ENCODE measurements around the gene GFRA1. TPM values are rescaled to one million over a fixed set of nuclear protein-coding genes. Genes with fewer than 3 reads are reported as not detected.

Gene GFRA1
- total and polyA plus RNA-seq, 7 experiments from 2014 or later = not detected

- Mint-ChIP-seq H3K36me3 (no peaks in the 10 kb centered on the region), H3K4me3 (no peak overlapping the region), H3K4me1 (no peaks in the 10 kb centered on the region), H3K9me3 (peaks cover 0 to 6% (median 0%) of the 10 kb centered on the region in 11 donors), H3K27ac (no peak overlapping the region), H3K27me3 (peaks cover 0 to 7% (median 0%) of the 10 kb centered on the region in 5 donors)
- intact Hi-C loops (cut with micrococcal nuclease) = no loop called here
- ATAC-seq (no peak), DNase-seq (no peak)
- Histone ChIP-seq H3K9me3 (ENCODE audit: control insufficient read depth in 2 of 3, low read length in 3 of 3) (no peaks in the 10 kb centered on the region), H3K27me3 (ENCODE audit: control insufficient read depth in 2 of 2, insufficient read depth in 2 of 2, low read length in 2 of 2) (no peaks in the 10 kb centered on the region), H3K27ac (ENCODE audit: low read depth, low read length) (no peak overlapping the region), H3K4me1 (ENCODE audit: control insufficient read depth in 2 of 2, insufficient read depth in 2 of 2, low read length in 2 of 2) (no peaks in the 10 kb centered on the region), H3K4me3 (ENCODE audit: low read length) (no peak overlapping the region), H3K36me3 (ENCODE audit: control insufficient read depth in 2 of 3, insufficient read depth in 3 of 3, low read length in 3 of 3) (no peaks in the 10 kb centered on the region)
- POLR2A ChIA-PET = no interaction called here
- CTCF ChIA-PET = no interaction called here
Measured at GRCh38 chr10:116237260-116237659, 35.7 kb downstream of the GFRA1 start.

- DNase-seq (no peak), ATAC-seq (no peak)
Measured at GRCh38 chr10:116233230-116233629, 39.8 kb downstream of the GFRA1 start.

GRCh38 chr10:116232613-116233012, 40.4 kb downstream of the GFRA1 start:
- Mint-ChIP-seq H3K4me3 (no peak overlapping the region), H3K27ac (no peak overlapping the region), H3K4me1 (no peaks in the 10 kb centered on the region), H3K27me3 (no peaks in the 10 kb centered on the region), H3K36me3 (no peaks in the 10 kb centered on the region), H3K9me3 (peaks cover 0 to 6% (median 0%) of the 10 kb centered on the region in 11 donors)
- POLR2A ChIA-PET = no interaction called here
- CTCF ChIA-PET = no interaction called here
- H3K4me3 ChIP-seq (ENCODE audit: low read length) = no peak overlapping the region
- no peak overlapping the region for H3K27ac ChIP-seq (ENCODE audit: low read depth, low read length)
- H3K4me1 ChIP-seq (ENCODE audit: control insufficient read depth in 2 of 2, insufficient read depth in 2 of 2, low read length in 2 of 2) = no peaks in the 10 kb centered on the region
- H3K27me3 ChIP-seq (ENCODE audit: control insufficient read depth in 2 of 2, insufficient read depth in 2 of 2, low read length in 2 of 2) = no peaks in the 10 kb centered on the region
- DNase-seq = no peak
- intact Hi-C loops (cut with micrococcal nuclease) = no loop called here
- no peaks in the 10 kb centered on the region for H3K9me3 ChIP-seq (ENCODE audit: control insufficient read depth in 2 of 3, low read length in 3 of 3)
- ATAC-seq = no peak
- no peaks in the 10 kb centered on the region for H3K36me3 ChIP-seq (ENCODE audit: control insufficient read depth in 2 of 3, insufficient read depth in 3 of 3, low read length in 3 of 3)

More at GRCh38 chr10:116233230-116233629, 39.8 kb downstream of the GFRA1 start:
- Mint-ChIP-seq H3K9me3 (peaks cover 0 to 6% (median 0%) of the 10 kb centered on the region in 11 donors), H3K4me1 (no peaks in the 10 kb centered on the region), H3K27ac (no peak overlapping the region), H3K4me3 (no peak overlapping the region), H3K36me3 (no peaks in the 10 kb centered on the region), H3K27me3 (peaks cover 0 to 6% (median 0%) of the 10 kb centered on the region in 5 donors)
- POLR2A ChIA-PET = no interaction called here
- intact Hi-C loops (cut with micrococcal nuclease) = no loop called here
- no peak overlapping the region for H3K4me3 ChIP-seq (ENCODE audit: low read length)
- H3K36me3 ChIP-seq (ENCODE audit: control insufficient read depth in 2 of 3, insufficient read depth in 3 of 3, low read length in 3 of 3) = no peaks in the 10 kb centered on the region
- CTCF ChIA-PET = no interaction called here
- H3K4me1 ChIP-seq (ENCODE audit: control insufficient read depth in 2 of 2, insufficient read depth in 2 of 2, low read length in 2 of 2) = no peaks in the 10 kb centered on the region
- no peaks in the 10 kb centered on the region for H3K9me3 ChIP-seq (ENCODE audit: control insufficient read depth in 2 of 3, low read length in 3 of 3)
- H3K27ac ChIP-seq (ENCODE audit: low read depth, low read length) = no peak overlapping the region
- H3K27me3 ChIP-seq (ENCODE audit: control insufficient read depth in 2 of 2, insufficient read depth in 2 of 2, low read length in 2 of 2) = no peaks in the 10 kb centered on the region

GRCh38 chr10:116226766-116227165, 46.2 kb downstream of the GFRA1 start:
- H3K27ac ChIP-seq (ENCODE audit: low read depth, low read length) = no peak overlapping the region
- ATAC-seq (no peak), DNase-seq (no peak)
- intact Hi-C loops (cut with micrococcal nuclease) = no loop called here
- no peaks in the 10 kb centered on the region for H3K36me3 ChIP-seq (ENCODE audit: control insufficient read depth in 2 of 3, insufficient read depth in 3 of 3, low read length in 3 of 3)
- H3K27me3 ChIP-seq (ENCODE audit: control insufficient read depth in 2 of 2, insufficient read depth in 2 of 2, low read length in 2 of 2) = no peaks in the 10 kb centered on the region
- Mint-ChIP-seq H3K4me3 (no peak overlapping the region), H3K36me3 (no peaks in the 10 kb centered on the region), H3K4me1 (no peaks in the 10 kb centered on the region), H3K27me3 (peaks cover 0 to 2% (median 0%) of the 10 kb centered on the region in 5 donors), H3K27ac (no peak overlapping the region), H3K9me3 (peaks cover 0 to 2% (median 0%) of the 10 kb centered on the region in 11 donors)
- ChIA-PET POLR2A (no interaction called here), CTCF (no interaction called here)
- no peaks in the 10 kb centered on the region for H3K9me3 ChIP-seq (ENCODE audit: control insufficient read depth in 2 of 3, low read length in 3 of 3)
- no peak overlapping the region for H3K4me3 ChIP-seq (ENCODE audit: low read length)
- no peaks in the 10 kb centered on the region for H3K4me1 ChIP-seq (ENCODE audit: control insufficient read depth in 2 of 2, insufficient read depth in 2 of 2, low read length in 2 of 2)

GRCh38 chr10:116226053-116226452, 47.0 kb downstream of the GFRA1 start:
- Mint-ChIP-seq H3K9me3 (peaks cover 0 to 2% (median 0%) of the 10 kb centered on the region in 11 donors), H3K36me3 (no peaks in the 10 kb centered on the region), H3K27me3 (peaks cover 0 to 4% (median 0%) of the 10 kb centered on the region in 5 donors), H3K4me1 (no peaks in the 10 kb centered on the region), H3K27ac (no peak overlapping the region), H3K4me3 (no peak overlapping the region)
- H3K36me3 ChIP-seq (ENCODE audit: control insufficient read depth in 2 of 3, insufficient read depth in 3 of 3, low read length in 3 of 3) = no peaks in the 10 kb centered on the region
- H3K9me3 ChIP-seq (ENCODE audit: control insufficient read depth in 2 of 3, low read length in 3 of 3) = no peaks in the 10 kb centered on the region
- intact Hi-C loops (cut with micrococcal nuclease) = no loop called here
- CTCF ChIA-PET = no interaction called here
- no peak for DNase-seq
- no peak for ATAC-seq
- H3K27me3 ChIP-seq (ENCODE audit: control insufficient read depth in 2 of 2, insufficient read depth in 2 of 2, low read length in 2 of 2) = no peaks in the 10 kb centered on the region
- no peak overlapping the region for H3K27ac ChIP-seq (ENCODE audit: low read depth, low read length)
- H3K4me3 ChIP-seq (ENCODE audit: low read length) = no peak overlapping the region
- POLR2A ChIA-PET = no interaction called here
- H3K4me1 ChIP-seq (ENCODE audit: control insufficient read depth in 2 of 2, insufficient read depth in 2 of 2, low read length in 2 of 2) = no peaks in the 10 kb centered on the region

GRCh38 chr10:116223289-116223688, 49.7 kb downstream of the GFRA1 start:
- ATAC-seq = no peak
- POLR2A ChIA-PET = no interaction called here

GRCh38 chr10:116221053-116221452, 52.0 kb downstream of the GFRA1 start:
- Mint-ChIP-seq H3K36me3 (no peaks in the 10 kb centered on the region), H3K27ac (no peak overlapping the region), H3K27me3 (peaks cover 0 to 10% (median 0%) of the 10 kb centered on the region in 5 donors), H3K9me3 (peaks cover 0 to 2% (median 0%) of the 10 kb centered on the region in 11 donors), H3K4me1 (no peaks in the 10 kb centered on the region), H3K4me3 (no peak overlapping the region)
- Histone ChIP-seq H3K4me3 (ENCODE audit: low read length) (no peak overlapping the region), H3K4me1 (ENCODE audit: control insufficient read depth in 2 of 2, insufficient read depth in 2 of 2, low read length in 2 of 2) (no peaks in the 10 kb centered on the region), H3K9me3 (ENCODE audit: control insufficient read depth in 2 of 3, low read length in 3 of 3) (no peaks in the 10 kb centered on the region), H3K27me3 (ENCODE audit: control insufficient read depth in 2 of 2, insufficient read depth in 2 of 2, low read length in 2 of 2) (no peaks in the 10 kb centered on the region), H3K27ac (ENCODE audit: low read depth, low read length) (no peak overlapping the region), H3K36me3 (ENCODE audit: control insufficient read depth in 2 of 3, insufficient read depth in 3 of 3, low read length in 3 of 3) (no peaks in the 10 kb centered on the region)
- ATAC-seq = no peak
- intact Hi-C loops (cut with micrococcal nuclease) = no loop called here
- DNase-seq = no peak
- ChIA-PET POLR2A (no interaction called here), CTCF (no interaction called here)

More at GRCh38 chr10:116223289-116223688, 49.7 kb downstream of the GFRA1 start:
- Mint-ChIP-seq H3K4me3 (no peak overlapping the region), H3K27ac (no peak overlapping the region), H3K36me3 (no peaks in the 10 kb centered on the region), H3K9me3 (peaks cover 0 to 2% (median 0%) of the 10 kb centered on the region in 11 donors), H3K4me1 (no peaks in the 10 kb centered on the region), H3K27me3 (peaks cover 0 to 6% (median 0%) of the 10 kb centered on the region in 5 donors)
- H3K4me3 ChIP-seq (ENCODE audit: low read length) = no peak overlapping the region
- H3K9me3 ChIP-seq (ENCODE audit: control insufficient read depth in 2 of 3, low read length in 3 of 3) = no peaks in the 10 kb centered on the region
- DNase-seq = no peak
- no peaks in the 10 kb centered on the region for H3K27me3 ChIP-seq (ENCODE audit: control insufficient read depth in 2 of 2, insufficient read depth in 2 of 2, low read length in 2 of 2)
- H3K4me1 ChIP-seq (ENCODE audit: control insufficient read depth in 2 of 2, insufficient read depth in 2 of 2, low read length in 2 of 2) = no peaks in the 10 kb centered on the region
- H3K36me3 ChIP-seq (ENCODE audit: control insufficient read depth in 2 of 3, insufficient read depth in 3 of 3, low read length in 3 of 3) = no peaks in the 10 kb centered on the region
- CTCF ChIA-PET = no interaction called here
- intact Hi-C loops (cut with micrococcal nuclease) = no loop called here
- H3K27ac ChIP-seq (ENCODE audit: low read depth, low read length) = no peak overlapping the region
